K562 (cell line): ENCODE data around the gene SMCO4. TPM values are rescaled to one million over a fixed set of nuclear protein-coding genes. Genes with fewer than 3 reads are reported as not detected.

ENCODE experiments used
- ATAC-seq: fragments of 200-7000 bp; cut with Tn5 transposase; 3 replicates; pipeline ENCODE4 v1.9.1; 2020; ENCODE audit warnings: moderate library complexity
- BruUV-seq: library from RNA; stranded (reverse); fragments of 400-500 nt; replicated peaks from 2 replicates; lab custom pipeline; 2021; lab: Mats Ljungman, UMichigan
- CTCF ChIA-PET: fragments of 300-600 bp; formaldehyde crosslinking; extraction: SDS; loops from one replicate; lab custom pipeline; 2021; ENCODE audit warnings: low intra/inter-chr PET ratio; lab: Yijun Ruan, JAX
- POLR2A ChIA-PET: fragments of 300-600, 350-650 bp; sonication (Branson Sonifier 250); formaldehyde crosslinking; extraction: SDS; loops from one replicate; lab custom pipeline; 2021; ENCODE audit warnings: antibody characterized with exemption, inconsistent platforms; lab: Yijun Ruan, JAX
- DNase-seq, 4 experiments: peaks; one replicate each; pipeline versions ENCODE4 v3.0.0 to v3.0.0-alpha.2; 2011 to 2018; ENCODE audit warnings: low spot score in 3 of 4, mixed read lengths in 3 of 4; ENCODE audit errors: extremely low read depth in 1 of 4
- FAIRE-seq: peaks from 2 replicates; lab custom pipeline; 2011; peaks lifted over from hg19 to GRCh38; lab: Jason Lieb, UNC
- H2AFZ ChIP-seq: 2 replicates; pipeline ENCODE4 v1.6.0; 2011; ENCODE audit warnings: low read depth, low read length, control low read depth, inconsistent platforms
- H3K27ac ChIP-seq: fragments of 200-600 bp; 3 replicates; pipeline ENCODE4 v1.8.0; 2011; ENCODE audit warnings: low read depth, mild to moderate bottlenecking, control low read depth, inconsistent platforms, low read length, moderate library complexity, mixed read lengths; ENCODE audit errors: extremely low read depth
- H3K27me3 ChIP-seq, 2 experiments: fragments of 300-600 bp in 1 of 2; 2 replicates in 1 of 2; 3 replicates in 1 of 2; pipeline versions ENCODE4 v1.6.0 to v1.8.0; 2011; ENCODE audit warnings: inconsistent platforms in 2 of 2, low read length in 2 of 2, mild to moderate bottlenecking in 1 of 2, mixed read lengths in 1 of 2, moderate library complexity in 1 of 2; ENCODE audit not compliant: control insufficient read depth in 2 of 2, insufficient read depth in 2 of 2
- H3K36me3 ChIP-seq: fragments of 300-600 bp; 3 replicates; pipeline ENCODE4 v1.8.0; 2011; ENCODE audit warnings: mild to moderate bottlenecking, low read length, inconsistent platforms; ENCODE audit not compliant: control insufficient read depth, insufficient read depth
- H3K4me1 ChIP-seq, 2 experiments: fragments of 200-600 bp in 1 of 2; replicated peaks in 1 of 2; 2 replicates in 1 of 2; 3 replicates in 1 of 2; pipeline versions ENCODE4 v1.5.1 to v1.8.0; 2011; ENCODE audit warnings: inconsistent platforms in 2 of 2, low read length in 2 of 2, mild to moderate bottlenecking in 1 of 2, mixed read lengths in 1 of 2, moderate library complexity in 1 of 2; ENCODE audit not compliant: control insufficient read depth in 2 of 2, insufficient read depth in 2 of 2
- H3K4me2 ChIP-seq: 2 replicates; pipeline ENCODE4 v1.6.1; 2011; ENCODE audit warnings: low read length, control low read depth, inconsistent platforms, mixed read lengths; ENCODE audit not compliant: insufficient read depth
- H3K4me3 ChIP-seq: fragments of 200-600 bp; sonication (generic), shearing (Covaris generic); 2 replicates; pipeline ENCODE4 v1.5.1; 2016; ENCODE audit warnings: control low read depth, inconsistent platforms
- H3K79me2 ChIP-seq: fragments of 200-600 bp; 3 replicates; pipeline ENCODE4 v1.8.0; 2011; ENCODE audit warnings: low read length, inconsistent platforms; ENCODE audit not compliant: control insufficient read depth, insufficient read depth
- H3K9ac ChIP-seq, 2 experiments: 2 replicates each; pipeline versions ENCODE4 v1.6.0 to v1.6.1; 2011; ENCODE audit warnings: low read depth in 2 of 2, low read length in 2 of 2, control low read depth in 1 of 2, inconsistent platforms in 1 of 2, mild to moderate bottlenecking in 1 of 2, mixed read lengths in 1 of 2; ENCODE audit not compliant: insufficient read depth in 1 of 2
- H3K9me1 ChIP-seq: one replicate; pipeline ENCODE4 v1.6.0; 2011; ENCODE audit warnings: inconsistent platforms, mild to moderate bottlenecking, low read length, moderate library complexity; ENCODE audit not compliant: control insufficient read depth, insufficient read depth
- H3K9me3 ChIP-seq: replicated peaks from 2 replicates; pipeline ENCODE4 v1.5.1; 2011; ENCODE audit warnings: low read depth, low read length, inconsistent platforms; ENCODE audit not compliant: control insufficient read depth, insufficient read depth
- H4K20me1 ChIP-seq: replicated peaks from 2 replicates; pipeline ENCODE4 v1.6.1; 2011; ENCODE audit warnings: low read length, inconsistent platforms, mixed read lengths; ENCODE audit not compliant: control insufficient read depth, insufficient read depth
- BCOR ChIP-seq: fragments of 450-650 bp; IDR thresholded peaks from 2 replicates; pipeline ENCODE4 v1.6.1; 2016
- GABPB1 ChIP-seq: sonication (generic); formaldehyde crosslinking; IDR thresholded peaks from 2 replicates; pipeline ENCODE4 v1.8.0; 2022; ENCODE audit warnings: mild to moderate bottlenecking, missing genetic modification reagents
- HDAC6 ChIP-seq: IDR thresholded peaks from 2 replicates; pipeline ENCODE4 v1.6.1; 2012; ENCODE audit warnings: low read depth, mild to moderate bottlenecking, control low read depth, inconsistent platforms, low read length, moderate library complexity
- MCM3 ChIP-seq: fragments of 450-650 bp; IDR thresholded peaks from 2 replicates; pipeline ENCODE4 v1.6.1; 2016
- NR1H2 ChIP-seq: sonication (generic); formaldehyde crosslinking; IDR thresholded peaks from 2 replicates; pipeline ENCODE4 v1.4.0; 2020; ENCODE audit warnings: mild to moderate bottlenecking, missing genetic modification reagents
- PURB ChIP-seq: sonication (generic); formaldehyde crosslinking; IDR thresholded peaks from 2 replicates; pipeline ENCODE4 v1.9.0; 2021; ENCODE audit warnings: low read depth, mild to moderate bottlenecking, missing genetic modification reagents
- U2AF1 ChIP-seq: fragments of 200-400 bp; formaldehyde crosslinking; optimal IDR thresholded peaks from 2 replicates; pipeline ENCODE3; 2017; ENCODE audit warnings: mild to moderate bottlenecking, low read depth, low read length, moderate library complexity
- ZBED1 ChIP-seq: IDR thresholded peaks from 2 replicates; pipeline ENCODE4 v1.6.1; 2014
- ZFX ChIP-seq: sonication (generic); formaldehyde crosslinking; IDR thresholded peaks from 2 replicates; pipeline ENCODE4 v1.8.0; 2022; ENCODE audit warnings: mild to moderate bottlenecking, missing genetic modification reagents, moderate library complexity
- ZNF347 ChIP-seq: fragments of 450-650 bp; formaldehyde crosslinking; IDR thresholded peaks from 2 replicates; pipeline ENCODE4 v1.4.0; 2020; ENCODE audit warnings: low read depth, mild to moderate bottlenecking, moderate library complexity
- ZNF436 ChIP-seq: fragments of 250-450, 450-650 bp; sonication (Bioruptor Pico); formaldehyde crosslinking; IDR thresholded peaks from 2 replicates; pipeline ENCODE4 v1.7.0; 2020; ENCODE audit warnings: mild to moderate bottlenecking
- ZNF507 ChIP-seq: conservative IDR thresholded peaks from 2 replicates; pipeline ENCODE4 v1.6.1; 2017; ENCODE audit warnings: missing genetic modification characterization, missing compliant biosample characterization
- WGBS: fragments of 100-300 bp; shearing (Covaris generic); methylation state at CpG from one replicate; pipeline ENCODE4 v1.1.6; 2016; ENCODE audit warnings: low coverage, mixed read lengths; ENCODE audit not compliant: insufficient coverage; ENCODE audit errors: missing lambda C conversion rate; 5-methylcytosine and 5-hydroxymethylcytosine counted together
- in situ Hi-C: fragments of 300-500 bp; cut with MboI; formaldehyde crosslinking; loops from 4 replicates; pipeline ENCODE4 v1.15.0; 2018; ENCODE audit warnings: inconsistent platforms, mixed read lengths
- intact Hi-C: fragments of 100-400 bp; cut with micrococcal nuclease; formaldehyde crosslinking; loops from 2 replicates; pipeline ENCODE4 v1.14.2; 2022
- polyA plus RNA-seq, 8 experiments: library from polyadenylated mRNA; depleted of rRNA in 4 of 8; stranded (reverse) in 5 of 8; unstranded in 3 of 8; fragments of >200 nt; fragmentation: Nextera tagmentation in 2 of 8; fragmentation: Illumina TruSeq in 1 of 8; extraction: Ambion mirVana in 2 of 8; extraction: Trizol in 1 of 8; gene quantifications; 2 replicates each; pipeline versions ENCODE4 v1.2.1 to v1.2.3, GENCODE V29; 2011 to 2014; ENCODE audit warnings: inconsistent platforms in 1 of 8, missing spikeins in 1 of 8
- total RNA-seq, 7 experiments: library from RNA; depleted of rRNA in 6 of 7; stranded (reverse); fragments of >200 nt in 6 of 7; fragmentation: Illumina TruSeq in 2 of 7; extraction: Trizol in 2 of 7; gene quantifications; 2 replicates each; pipeline versions ENCODE4 v1.2.1 to v1.2.3, GENCODE V29; 2011 to 2021; ENCODE audit warnings: low replicate concordance in 1 of 7
- TF ChIP-seq, protein P1 (sequence below): fragments of 250-450 bp; sonication (Bioruptor Pico); IDR thresholded peaks from 2 replicates; pipeline ENCODE4 v1.8.0; 2022; ENCODE audit warnings: moderate library complexity, mild to moderate bottlenecking, inconsistent platforms
- TF ChIP-seq, protein P2 (sequence below): fragments of 450-650 bp; IDR thresholded peaks from 2 replicates; pipeline ENCODE4 v1.6.1; 2016; ENCODE audit warnings: mild to moderate bottlenecking
- TF ChIP-seq, protein P3 (sequence below), 2 experiments: IDR thresholded peaks in 1 of 2; conservative IDR thresholded peaks in 1 of 2; 2 replicates each; pipeline ENCODE4 v1.6.1; 2016; ENCODE audit warnings: low read depth in 2 of 2, mild to moderate bottlenecking in 1 of 2, missing compliant biosample characterization in 1 of 2, missing genetic modification characterization in 1 of 2, moderate library complexity in 1 of 2
- TF ChIP-seq, protein P4 (sequence below): IDR thresholded peaks from 2 replicates; pipeline ENCODE4 v1.6.1; 2011; ENCODE audit not compliant: insufficient read length; ENCODE audit errors: extremely low read depth

The SMCO4 gene
- total and polyA plus RNA-seq, 9 of the 15 experiments (the other 6 are each of a cell fraction or from before 2014, with no cell fraction given), result 1.8 to 27.8 (median 15.3) TPM

DNA sequence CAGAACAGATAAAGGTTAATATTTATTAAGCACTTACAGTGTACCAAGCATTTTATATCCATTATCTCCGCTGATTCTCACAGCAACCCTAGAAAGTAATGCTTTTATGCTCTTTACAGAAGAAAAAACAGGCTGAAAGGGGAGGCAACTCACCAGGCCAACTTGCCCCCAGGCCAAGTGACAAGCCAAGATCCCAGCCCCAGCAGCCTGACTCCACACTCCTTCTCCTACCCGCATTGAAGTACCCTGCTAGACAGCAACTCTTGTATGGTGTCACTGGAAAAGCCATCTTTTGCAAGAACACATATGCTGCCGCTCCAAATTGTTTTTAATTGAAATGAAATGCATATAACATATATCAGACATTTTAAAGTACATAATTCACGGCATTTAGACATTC, 25.6 kb downstream of the SMCO4 start:
- BruUV-seq, result no TSS peak
- FAIRE-seq, result no peak
- intact Hi-C loops (no loop called here), in situ Hi-C loops (no loop called here)
- Histone ChIP-seq H2AFZ (no peak overlapping the region), H3K27me3 (no peaks in the 10 kb centered on the region), H3K9me1 (no peaks in the 10 kb centered on the region), H3K27ac (no peak overlapping the region), H3K4me2 (no peak overlapping the region)
- CTCF ChIA-PET, result no interaction called here
- WGBS, result 26% methylated on average over 3 of the region's 4 CpGs
- no peak for TF ChIP-seq ZBED1
- TF ChIP-seq GABPB1 (CRISPR knock-in tag), result no peak
- TF ChIP-seq BCOR, result no peak
- TF ChIP-seq, protein P1, sequence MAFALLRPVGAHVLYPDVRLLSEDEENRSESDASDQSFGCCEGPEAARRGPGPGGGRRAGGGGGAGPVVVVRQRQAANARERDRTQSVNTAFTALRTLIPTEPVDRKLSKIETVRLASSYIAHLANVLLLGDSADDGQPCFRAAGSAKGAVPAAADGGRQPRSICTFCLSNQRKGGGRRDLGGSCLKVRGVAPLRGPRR (CRISPR knock-in tag), result no peak
- TF ChIP-seq, protein P2, sequence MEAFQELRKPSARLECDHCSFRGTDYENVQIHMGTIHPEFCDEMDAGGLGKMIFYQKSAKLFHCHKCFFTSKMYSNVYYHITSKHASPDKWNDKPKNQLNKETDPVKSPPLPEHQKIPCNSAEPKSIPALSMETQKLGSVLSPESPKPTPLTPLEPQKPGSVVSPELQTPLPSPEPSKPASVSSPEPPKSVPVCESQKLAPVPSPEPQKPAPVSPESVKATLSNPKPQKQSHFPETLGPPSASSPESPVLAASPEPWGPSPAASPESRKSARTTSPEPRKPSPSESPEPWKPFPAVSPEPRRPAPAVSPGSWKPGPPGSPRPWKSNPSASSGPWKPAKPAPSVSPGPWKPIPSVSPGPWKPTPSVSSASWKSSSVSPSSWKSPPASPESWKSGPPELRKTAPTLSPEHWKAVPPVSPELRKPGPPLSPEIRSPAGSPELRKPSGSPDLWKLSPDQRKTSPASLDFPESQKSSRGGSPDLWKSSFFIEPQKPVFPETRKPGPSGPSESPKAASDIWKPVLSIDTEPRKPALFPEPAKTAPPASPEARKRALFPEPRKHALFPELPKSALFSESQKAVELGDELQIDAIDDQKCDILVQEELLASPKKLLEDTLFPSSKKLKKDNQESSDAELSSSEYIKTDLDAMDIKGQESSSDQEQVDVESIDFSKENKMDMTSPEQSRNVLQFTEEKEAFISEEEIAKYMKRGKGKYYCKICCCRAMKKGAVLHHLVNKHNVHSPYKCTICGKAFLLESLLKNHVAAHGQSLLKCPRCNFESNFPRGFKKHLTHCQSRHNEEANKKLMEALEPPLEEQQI, result no peak
- TF ChIP-seq NR1H2 (CRISPR knock-in tag), result no peak
- TF ChIP-seq ZNF436 (CRISPR knock-in tag), result no peak
- TF ChIP-seq U2AF1, result no peak
- TF ChIP-seq HDAC6, result no peak
- TF ChIP-seq ZNF347 (CRISPR knock-in tag), result no peak
- no peak for TF ChIP-seq PURB (CRISPR knock-in tag)
- TF ChIP-seq, protein P3, sequence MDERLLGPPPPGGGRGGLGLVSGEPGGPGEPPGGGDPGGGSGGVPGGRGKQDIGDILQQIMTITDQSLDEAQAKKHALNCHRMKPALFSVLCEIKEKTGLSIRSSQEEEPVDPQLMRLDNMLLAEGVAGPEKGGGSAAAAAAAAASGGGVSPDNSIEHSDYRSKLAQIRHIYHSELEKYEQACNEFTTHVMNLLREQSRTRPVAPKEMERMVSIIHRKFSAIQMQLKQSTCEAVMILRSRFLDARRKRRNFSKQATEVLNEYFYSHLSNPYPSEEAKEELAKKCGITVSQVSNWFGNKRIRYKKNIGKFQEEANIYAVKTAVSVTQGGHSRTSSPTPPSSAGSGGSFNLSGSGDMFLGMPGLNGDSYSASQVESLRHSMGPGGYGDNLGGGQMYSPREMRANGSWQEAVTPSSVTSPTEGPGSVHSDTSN (CRISPR knock-in tag; IDR thresholded peaks at IDR 0.05; ENCODE audit: low read depth), result no peak
- TF ChIP-seq, protein P3 (tag; conservative IDR thresholded peaks at IDR 0.05; ENCODE audit: low read depth), result no peak
- TF ChIP-seq ZFX (CRISPR knock-in tag), result no peak
- TF ChIP-seq, protein P4, sequence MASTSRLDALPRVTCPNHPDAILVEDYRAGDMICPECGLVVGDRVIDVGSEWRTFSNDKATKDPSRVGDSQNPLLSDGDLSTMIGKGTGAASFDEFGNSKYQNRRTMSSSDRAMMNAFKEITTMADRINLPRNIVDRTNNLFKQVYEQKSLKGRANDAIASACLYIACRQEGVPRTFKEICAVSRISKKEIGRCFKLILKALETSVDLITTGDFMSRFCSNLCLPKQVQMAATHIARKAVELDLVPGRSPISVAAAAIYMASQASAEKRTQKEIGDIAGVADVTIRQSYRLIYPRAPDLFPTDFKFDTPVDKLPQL, result no peak
- no peak for TF ChIP-seq ZNF507 (tag)
- TF ChIP-seq MCM3, result no peak
- TF ChIP-seq, all 486 proteins: peak for 0
- POLR2A ChIA-PET, result no interaction called here
- DNase-seq (no peak), ATAC-seq (no peak)
- Histone ChIP-seq H3K79me2 (no peaks in the 10 kb centered on the region), H3K36me3 (no peaks in the 10 kb centered on the region), H3K9ac (no peak overlapping the region), H3K4me1 (no peaks in the 10 kb centered on the region), H4K20me1 (peaks cover 3% of the 10 kb centered on the region; the same call in 1 of the 2 replicates), H3K4me3 (no peak overlapping the region), H3K9me3 (no peaks in the 10 kb centered on the region)
